GM23248 (cell line): ENCODE measurements around the gene WDSUB1. TPM values are rescaled to one million over a fixed set of nuclear protein-coding genes. Genes with fewer than 3 reads are reported as not detected.

ENCODE experiments used
- DNase-seq: peaks from one replicate; pipeline ENCODE4 v3.0.0-alpha.2; 2015
- H2AFZ ChIP-seq: fragments of 200-600 bp; sonication (generic); 2 replicates; pipeline ENCODE4 v1.6.1; 2016; ENCODE audit warnings: antibody characterized with exemption
- H3F3A ChIP-seq: fragments of 200-600 bp; sonication (generic); 2 replicates; pipeline ENCODE4 v1.6.1; 2016; ENCODE audit warnings: mild to moderate bottlenecking, antibody characterized with exemption, mixed run types; ENCODE audit not compliant: insufficient read depth
- H3K27ac ChIP-seq: fragments of 200-600 bp; sonication (generic); 2 replicates; pipeline ENCODE4 v1.5.1; 2016; ENCODE audit warnings: mild to moderate bottlenecking
- H3K27me3 ChIP-seq: fragments of 200-600 bp; sonication (generic); replicated peaks from 2 replicates; pipeline ENCODE4 v1.6.1; 2016; ENCODE audit warnings: mild to moderate bottlenecking; ENCODE audit not compliant: insufficient read depth
- H3K36me3 ChIP-seq: fragments of 200-600 bp; sonication (generic); 2 replicates; pipeline ENCODE4 v1.6.1; 2016; ENCODE audit warnings: low read depth, mild to moderate bottlenecking
- H3K4me1 ChIP-seq: fragments of 200-600 bp; sonication (generic); 2 replicates; pipeline ENCODE4 v1.6.1; 2016; ENCODE audit warnings: mild to moderate bottlenecking; ENCODE audit not compliant: insufficient read depth
- H3K4me2 ChIP-seq: fragments of 200-600 bp; sonication (generic); one replicate; pipeline ENCODE4 v1.6.1; 2016; ENCODE audit warnings: mild to moderate bottlenecking; ENCODE audit not compliant: unreplicated experiment
- H3K4me3 ChIP-seq: fragments of 200-600 bp; sonication (generic); 2 replicates; pipeline ENCODE4 v1.5.1; 2016; ENCODE audit warnings: mild to moderate bottlenecking
- H3K79me2 ChIP-seq: fragments of 200-600 bp; sonication (generic); 2 replicates; pipeline ENCODE4 v1.6.1; 2016; ENCODE audit warnings: mild to moderate bottlenecking; ENCODE audit not compliant: insufficient read depth
- H3K9ac ChIP-seq: fragments of 200-600 bp; sonication (generic); 2 replicates; pipeline ENCODE4 v1.6.1; 2016; ENCODE audit warnings: mild to moderate bottlenecking
- H3K9me2 ChIP-seq: fragments of 200-600 bp; sonication (generic); 2 replicates; pipeline ENCODE4 v1.6.1; 2016; ENCODE audit warnings: mixed run types, mild to moderate bottlenecking, moderate library complexity; ENCODE audit not compliant: insufficient read depth
- H3K9me3 ChIP-seq: fragments of 200-600 bp; sonication (generic); one replicate; pipeline ENCODE4 v1.6.1; 2017; ENCODE audit warnings: low read depth
- H4K20me1 ChIP-seq: fragments of 200-600 bp; sonication (generic); 2 replicates; pipeline ENCODE4 v1.6.0; 2016; ENCODE audit not compliant: insufficient read depth
- EZH2 ChIP-seq: fragments of 200-600 bp; sonication (generic); IDR thresholded peaks from 2 replicates; pipeline ENCODE4 v1.6.1; 2018; ENCODE audit warnings: antibody characterized with exemption, mild to moderate bottlenecking; ENCODE audit not compliant: insufficient read depth, poor library complexity, severe bottlenecking
- EZH2phosphoT487 ChIP-seq: fragments of 200-600 bp; sonication (generic); IDR thresholded peaks from 2 replicates; pipeline ENCODE4 v1.6.1; 2018; ENCODE audit warnings: antibody characterized with exemption, moderate library complexity, mild to moderate bottlenecking, low read depth; ENCODE audit not compliant: insufficient read depth
- WGBS, 2 experiments: methylation state at CpG; one replicate each; pipeline ENCODE4 v1.1.6; 2015 to 2017; ENCODE audit warnings: low lambda C conversion rate in 2 of 2, low coverage in 1 of 2; ENCODE audit errors: missing lambda C conversion rate in 2 of 2; 5-methylcytosine and 5-hydroxymethylcytosine counted together
- in situ Hi-C: fragments of 300-500 bp; cut with MboI; formaldehyde crosslinking; loops from 2 replicates; pipeline ENCODE4 v1.15.0; 2020
- microRNA-seq: library from miRNA; unstranded; fragments of <30 nt; microRNA quantifications from one replicate; pipeline ENCODE4, GENCODE V29; 2016; ENCODE audit warnings: borderline number of aligned reads
- polyA plus RNA-seq: library from polyadenylated mRNA; unstranded; fragments of >200 nt; fragmentation: Nextera tagmentation; extraction: Ambion mirVana; gene quantifications from 2 replicates; pipeline ENCODE4 v1.2.1, GENCODE V29; 2016
- small RNA-seq: library from RNA; depleted of rRNA; stranded (forward); fragments of <200 nt; gene quantifications from one replicate; pipeline ENCODE3, GENCODE V24; 2014; ENCODE audit warnings: low read depth, low replicate concordance
- total RNA-seq: library from RNA; depleted of rRNA; stranded (reverse); fragments of >200 nt; shearing (Covaris generic); gene quantifications from 2 replicates; pipeline ENCODE4 v1.2.3, GENCODE V29; 2014

WDSUB1 gene
- total and polyA plus RNA-seq, 2 experiments from 2014 or later: 6.7 to 8.4 TPM

GRCh38 chr2:159186462-159186861 is 100.0 kb downstream of the WDSUB1 start:
- Histone ChIP-seq H3F3A (no peaks in the 10 kb centered on the region), H3K36me3 (peaks cover 9% of the 10 kb centered on the region; the same call in 1 of the 2 replicates), H3K79me2 (no peaks in the 10 kb centered on the region), H3K9me3 (no peaks in the 10 kb centered on the region), H3K9ac (no peak overlapping the region), H3K4me2 (no peak overlapping the region), H3K9me2 (no peaks in the 10 kb centered on the region), H3K27ac (no peak overlapping the region), H3K27me3 (no peaks in the 10 kb centered on the region), H2AFZ (no peak overlapping the region), H4K20me1 (no peaks in the 10 kb centered on the region), H3K4me1 (0 out of 2 replicates have a peak, but pooled peaks cover 4% of the 10 kb centered on the region), H3K4me3 (no peak overlapping the region)
- no peak for TF ChIP-seq EZH2
- TF ChIP-seq EZH2phosphoT487: no peak
- in situ Hi-C loops: no loop called here
- 95 to 97% methylated on average over 4 of the region's 4 CpGs for WGBS, 2 experiments
- no peak for DNase-seq

Small RNAs within 50 kb of the gene (microRNA-seq; reads per million reads assigned to microRNA genes)
- not detected for gene MIR6888

Small RNAs within 50 kb of the gene (small RNA-seq; reads per million reads assigned to genes)
- gene MIR6888: not detected
